HFF-Myc (cell line): ENCODE data around the gene LIG3.
"Not testable (repeated sequence)": the region's sequence is repeated elsewhere in the genome, so short reads cannot be mapped to it uniquely, and the experiment has no call there.

Experiments used
- DNase-seq: peaks from one replicate; pipeline ENCODE4 v3.0.0-alpha.2; 2011; ENCODE audit warnings: low read depth; ENCODE audit errors: extremely low read depth
- H3K4me3 ChIP-seq: replicated peaks from 2 replicates; pipeline ENCODE4 v1.5.1; 2011; ENCODE audit warnings: low read depth, mild to moderate bottlenecking, control low read depth, low read length
- TF ChIP-seq, protein P1 (sequence below): IDR thresholded peaks from 2 replicates; pipeline ENCODE4 v1.5.1; 2012; ENCODE audit warnings: mild to moderate bottlenecking, low read depth, low read length, control low read depth; ENCODE audit errors: missing control alignments

LIG3 gene

DNA sequence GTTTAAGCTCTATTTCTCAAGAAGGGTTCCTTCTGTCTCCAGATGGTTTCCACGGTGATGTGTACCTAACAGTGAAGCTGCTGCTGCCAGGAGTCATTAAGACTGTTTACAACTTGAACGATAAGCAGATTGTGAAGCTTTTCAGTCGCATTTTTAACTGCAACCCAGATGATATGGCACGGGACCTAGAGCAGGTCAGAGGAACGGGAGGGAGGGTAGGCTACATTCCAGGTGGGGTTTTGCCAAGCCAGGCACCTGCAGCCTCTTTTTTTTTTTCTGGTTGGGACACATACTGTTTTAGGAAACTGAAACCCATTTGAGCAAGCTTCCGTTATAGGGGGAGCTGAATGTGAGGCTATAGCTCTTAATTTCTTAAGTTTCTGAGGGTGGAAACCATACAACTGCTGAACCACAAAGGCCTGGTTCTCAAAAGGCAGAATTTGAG, 10.6 kb downstream of the LIG3 start:
- no peak overlapping the region for H3K4me3 ChIP-seq
- no peak for DNase-seq
- TF ChIP-seq, protein P1, sequence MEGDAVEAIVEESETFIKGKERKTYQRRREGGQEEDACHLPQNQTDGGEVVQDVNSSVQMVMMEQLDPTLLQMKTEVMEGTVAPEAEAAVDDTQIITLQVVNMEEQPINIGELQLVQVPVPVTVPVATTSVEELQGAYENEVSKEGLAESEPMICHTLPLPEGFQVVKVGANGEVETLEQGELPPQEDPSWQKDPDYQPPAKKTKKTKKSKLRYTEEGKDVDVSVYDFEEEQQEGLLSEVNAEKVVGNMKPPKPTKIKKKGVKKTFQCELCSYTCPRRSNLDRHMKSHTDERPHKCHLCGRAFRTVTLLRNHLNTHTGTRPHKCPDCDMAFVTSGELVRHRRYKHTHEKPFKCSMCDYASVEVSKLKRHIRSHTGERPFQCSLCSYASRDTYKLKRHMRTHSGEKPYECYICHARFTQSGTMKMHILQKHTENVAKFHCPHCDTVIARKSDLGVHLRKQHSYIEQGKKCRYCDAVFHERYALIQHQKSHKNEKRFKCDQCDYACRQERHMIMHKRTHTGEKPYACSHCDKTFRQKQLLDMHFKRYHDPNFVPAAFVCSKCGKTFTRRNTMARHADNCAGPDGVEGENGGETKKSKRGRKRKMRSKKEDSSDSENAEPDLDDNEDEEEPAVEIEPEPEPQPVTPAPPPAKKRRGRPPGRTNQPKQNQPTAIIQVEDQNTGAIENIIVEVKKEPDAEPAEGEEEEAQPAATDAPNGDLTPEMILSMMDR: no peak

DNA sequence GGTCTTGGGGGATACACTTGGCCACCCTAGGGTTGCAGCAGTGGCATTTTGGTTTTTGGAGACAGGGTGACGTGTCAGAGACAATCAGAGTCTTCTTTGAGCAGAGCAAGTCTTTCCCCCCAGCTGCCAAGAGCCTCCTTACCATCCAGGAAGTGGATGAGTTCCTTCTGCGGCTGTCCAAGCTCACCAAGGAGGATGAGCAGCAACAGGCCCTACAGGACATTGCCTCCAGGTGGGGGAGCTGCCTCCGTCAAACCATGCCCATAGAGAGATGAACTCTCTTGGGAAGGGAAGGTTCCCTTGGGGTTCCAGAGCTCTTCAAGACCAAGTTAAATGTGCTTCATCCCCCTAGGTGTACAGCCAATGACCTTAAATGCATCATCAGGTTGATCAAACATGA, 11.3 kb downstream of the LIG3 start:
- H3K4me3 ChIP-seq: no peak overlapping the region
- TF ChIP-seq, protein P1: no peak
- no peak for DNase-seq

DNA sequence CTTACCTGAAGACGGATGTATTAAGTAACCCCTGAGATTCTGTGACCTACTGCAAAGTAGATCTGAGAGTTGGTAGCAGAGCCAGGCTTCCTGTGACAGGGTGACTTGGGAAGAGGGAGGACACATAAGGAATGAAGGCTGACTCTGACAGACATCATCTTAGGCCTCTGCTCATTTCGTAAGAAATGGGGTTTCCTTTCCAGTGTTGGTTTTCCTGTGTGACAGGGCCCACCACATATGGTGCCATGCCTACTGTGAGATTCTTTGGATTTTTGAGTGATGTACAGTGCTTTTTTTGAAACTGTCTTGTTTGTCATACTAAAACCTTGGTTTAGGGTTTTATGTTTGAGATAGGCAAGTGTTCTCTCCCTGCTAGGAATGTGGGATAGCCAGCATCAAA, 12.7 kb downstream of the LIG3 start:
- TF ChIP-seq, protein P1: no peak
- H3K4me3 ChIP-seq: no peak overlapping the region
- no peak for DNase-seq

DNA sequence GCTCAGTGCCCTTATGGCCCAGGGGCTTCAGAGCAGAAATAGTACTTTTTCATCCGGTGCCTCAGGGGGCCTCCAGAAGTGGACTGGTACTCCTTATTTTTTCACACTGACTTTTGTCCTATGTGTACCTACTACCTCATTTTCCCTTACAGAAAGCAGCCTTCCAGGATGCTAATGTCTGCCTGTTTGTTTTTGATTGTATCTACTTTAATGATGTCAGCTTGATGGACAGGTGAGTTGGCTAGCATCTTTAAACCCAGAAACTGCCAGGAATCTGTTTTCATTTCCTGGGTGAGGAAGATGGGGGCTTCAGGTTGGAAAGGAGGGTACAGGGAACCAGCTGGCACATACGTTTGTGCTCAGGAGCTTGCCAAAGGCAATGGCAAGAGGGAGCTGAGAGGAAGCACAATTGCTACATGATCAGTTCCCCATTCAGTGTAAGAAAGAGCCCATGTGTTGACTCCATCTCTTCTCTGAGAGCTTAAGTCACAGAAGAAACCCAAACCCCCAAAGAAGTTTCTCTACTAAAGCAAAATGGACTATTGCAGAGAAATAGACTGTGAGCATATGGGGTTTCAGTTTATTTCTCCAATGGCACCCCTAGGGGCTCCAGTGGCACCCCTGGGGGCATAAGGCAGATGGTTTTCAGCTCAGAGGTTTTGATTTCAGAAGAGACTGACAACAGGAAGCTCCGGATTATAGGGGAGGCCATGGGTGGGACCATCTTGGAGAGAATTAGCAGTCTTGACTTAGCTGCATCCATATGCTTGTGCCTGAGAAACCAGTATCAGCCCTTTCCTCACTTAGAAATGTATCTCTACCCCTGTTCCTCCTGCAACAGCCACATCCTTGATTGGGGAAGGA, 16.3 kb downstream of the LIG3 start:
- no peak overlapping the region for H3K4me3 ChIP-seq
- TF ChIP-seq, protein P1: no peak
- DNase-seq: no peak

DNA sequence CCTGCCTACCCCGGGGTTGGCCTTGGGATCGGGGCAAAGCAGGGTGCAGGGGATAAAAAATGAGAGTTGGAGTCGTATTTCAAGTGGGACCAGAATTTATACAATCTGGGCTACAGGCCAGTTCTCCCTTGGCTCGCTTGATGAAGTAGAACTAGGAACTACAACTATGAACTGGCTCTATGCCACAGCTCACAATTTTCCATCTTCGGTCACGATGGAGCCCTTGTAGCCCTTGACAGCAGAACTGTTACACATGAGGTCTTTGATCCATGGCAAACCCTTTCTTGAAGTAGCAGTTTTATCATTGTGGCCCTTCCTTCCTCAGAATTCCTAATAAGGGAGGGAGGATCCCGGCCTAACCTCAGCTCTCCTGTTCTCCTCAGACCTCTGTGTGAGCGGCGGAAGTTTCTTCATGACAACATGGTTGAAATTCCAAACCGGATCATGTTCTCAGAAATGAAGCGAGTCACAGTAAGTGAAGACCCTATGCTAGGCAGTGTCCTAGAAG, 17.1 kb downstream of the LIG3 start:
- DNase-seq: no peak
- no peak overlapping the region for H3K4me3 ChIP-seq
- TF ChIP-seq, protein P1: no peak

DNA sequence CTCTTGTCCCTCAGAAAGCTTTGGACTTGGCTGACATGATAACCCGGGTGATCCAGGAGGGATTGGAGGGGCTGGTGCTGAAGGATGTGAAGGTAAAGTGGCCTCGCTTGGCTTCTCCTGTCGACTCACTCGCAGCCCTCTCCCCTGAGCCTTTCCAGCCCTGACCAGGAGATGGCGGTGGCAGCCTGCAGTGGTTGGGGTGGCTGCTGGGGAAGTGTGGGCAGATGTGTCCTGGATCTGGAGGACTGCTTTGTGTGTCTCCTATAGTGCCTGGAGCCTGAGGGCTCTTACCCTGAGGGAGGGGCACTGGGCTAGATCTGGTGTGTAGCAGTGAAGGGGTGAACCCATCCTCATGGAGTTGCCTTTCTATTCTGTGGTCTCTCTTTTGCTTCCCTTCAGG, 17.9 kb downstream of the LIG3 start:
- TF ChIP-seq, protein P1: peak; percentile 84

DNA sequence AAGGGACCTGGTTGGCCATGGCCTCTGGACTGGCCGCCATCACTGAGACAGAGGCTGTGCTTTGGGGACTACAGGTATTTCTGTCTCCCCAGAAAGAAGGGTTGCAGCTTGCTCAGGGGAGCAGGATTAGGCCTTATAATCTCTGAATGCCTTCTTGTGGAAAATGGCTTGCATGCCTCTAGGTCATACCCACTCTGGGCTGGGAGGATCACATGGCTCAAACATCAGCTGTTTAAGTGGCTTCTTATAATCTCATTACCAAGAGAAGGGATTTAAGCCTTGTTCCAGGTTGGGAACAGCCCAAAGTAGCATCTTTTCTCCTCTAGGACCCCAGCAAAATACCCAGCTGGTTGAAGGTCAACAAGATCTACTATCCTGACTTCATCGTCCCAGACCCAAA, 19.1 kb downstream of the LIG3 start:
- no peak overlapping the region for H3K4me3 ChIP-seq
- DNase-seq: no peak
- TF ChIP-seq, protein P1: no peak

More for the DNA sequence above, 17.9 kb downstream of the LIG3 start:
- no peak for DNase-seq
- no peak overlapping the region for H3K4me3 ChIP-seq

DNA sequence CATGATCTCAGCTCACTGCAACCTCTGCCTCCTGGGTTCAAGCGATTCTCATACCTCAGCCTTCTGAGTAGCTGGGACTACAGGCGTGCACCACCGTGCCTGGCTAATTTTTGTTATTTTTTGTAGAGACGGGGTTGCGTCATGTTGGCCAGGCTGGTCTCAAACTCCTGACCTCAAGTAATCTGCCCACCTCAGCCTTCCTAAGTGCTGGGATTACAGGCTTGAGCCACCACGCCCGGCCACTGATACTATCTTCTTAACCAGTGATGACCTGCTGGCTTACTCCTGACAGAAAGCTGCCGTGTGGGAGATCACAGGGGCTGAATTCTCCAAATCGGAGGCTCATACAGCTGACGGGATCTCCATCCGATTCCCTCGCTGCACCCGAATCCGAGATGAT, 20.7 kb downstream of the LIG3 start:
- not testable (repeated sequence) for H3K4me3 ChIP-seq, DNase-seq
